Measurements from ENCODE around the gene GALNT5. TPM values are rescaled to one million over a fixed set of nuclear protein-coding genes. Genes with fewer than 3 reads are reported as not detected.

The GALNT5 gene
- total RNA-seq, 1 experiment from 2014 or later: not detected

GRCh38 chr2:157245144-157245840 is 12.2 kb upstream of the GALNT5 start:
- Histone ChIP-seq H3K9me3 (ENCODE audit: low read depth, low read length, poor library complexity, severe bottlenecking) (no peaks in the 10 kb centered on the region), H3K27me3 (replicated peaks; ENCODE audit: insufficient read depth, low read depth, low read length, poor library complexity) (no peaks in the 10 kb centered on the region), H3K36me3 (ENCODE audit: insufficient read depth, low read length, poor library complexity, severe bottlenecking) (no peaks in the 10 kb centered on the region), H3K4me1 (ENCODE audit: insufficient read depth, low read length, poor library complexity, severe bottlenecking) (no peaks in the 10 kb centered on the region), H3K27ac (ENCODE audit: low read depth, low read length, poor library complexity, severe bottlenecking) (no peak overlapping the region), H3K4me3 (ENCODE audit: low read depth, low read length, poor library complexity, severe bottlenecking) (no peak overlapping the region)
- CTCF ChIA-PET: no interaction called here
- POLR2A ChIA-PET (ENCODE audit: low non-redundant PET): no interaction called here
- intact Hi-C loops (cut with micrococcal nuclease; ENCODE audit: unreplicated experiment): no loop called here
- BruUV-seq (replicated peaks): no TSS peak
- TF ChIP-seq EZH2 (IDR thresholded peaks at IDR 0.05; ENCODE audit: borderline replicate concordance, low read depth, low read length, poor library complexity, severe bottlenecking) (no peak), CTCF (conservative IDR thresholded peaks at IDR 0.05; ENCODE audit: low read depth, low read length) (no peak)
- DNase-seq (ENCODE audit: low spot score): no peak

DNA sequence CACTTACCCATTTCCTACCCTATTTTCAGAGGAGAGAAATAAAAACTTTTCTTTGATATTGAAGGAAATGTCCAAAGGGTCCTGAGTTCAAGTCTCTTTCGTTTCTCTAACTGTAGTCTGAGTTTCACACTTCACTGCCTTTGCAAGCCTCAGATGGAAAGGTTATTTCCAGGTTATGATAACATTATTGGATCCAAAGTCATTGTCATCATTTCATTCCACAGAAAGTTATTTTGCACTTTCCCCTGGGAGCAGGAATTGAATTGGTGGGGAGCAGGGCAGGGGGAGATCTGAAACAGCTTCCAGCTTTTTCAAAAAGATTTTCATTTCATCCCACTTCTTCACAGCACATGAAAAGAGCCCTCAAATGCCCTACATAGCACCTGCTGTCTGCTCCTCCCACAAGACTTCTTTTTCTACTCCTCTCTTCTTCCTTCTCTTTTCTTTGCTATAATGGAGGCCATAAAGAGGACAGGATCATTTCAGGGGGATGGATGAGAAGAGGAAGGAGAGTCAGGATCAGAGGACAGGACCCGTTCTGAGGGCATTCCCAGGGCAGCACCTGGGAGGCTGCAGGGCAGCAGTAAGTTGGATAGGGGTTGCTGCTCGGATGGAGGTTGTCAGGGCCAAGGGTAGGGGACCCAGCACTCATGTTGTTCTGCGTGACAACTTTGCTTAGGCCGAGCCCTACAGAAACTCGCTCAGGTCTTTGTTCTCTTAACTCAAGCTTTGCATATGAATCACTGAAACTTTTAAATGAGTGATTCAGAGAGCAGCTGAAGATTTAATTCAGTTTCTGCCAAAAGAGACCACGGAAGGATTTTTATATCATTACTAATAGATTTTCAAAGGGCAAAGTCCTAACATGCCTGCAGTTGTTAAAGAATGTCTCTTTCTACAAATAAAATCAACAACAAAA is 11.4 kb upstream of the GALNT5 start:
- ChIA-PET CTCF (no interaction called here), POLR2A (ENCODE audit: low non-redundant PET) (no interaction called here)
- intact Hi-C loops (cut with micrococcal nuclease; ENCODE audit: unreplicated experiment): no loop called here
- no TSS peak for BruUV-seq (replicated peaks)
- no peaks in the 10 kb centered on the region for H3K9me3 ChIP-seq (ENCODE audit: low read depth, low read length, poor library complexity, severe bottlenecking)
- TF ChIP-seq EZH2 (IDR thresholded peaks at IDR 0.05; ENCODE audit: borderline replicate concordance, low read depth, low read length, poor library complexity, severe bottlenecking) (no peak), CTCF (conservative IDR thresholded peaks at IDR 0.05; ENCODE audit: low read depth, low read length) (no peak)
- no peaks in the 10 kb centered on the region for H3K4me1 ChIP-seq (ENCODE audit: insufficient read depth, low read length, poor library complexity, severe bottlenecking)
- DNase-seq (ENCODE audit: low spot score): peak; percentile 10
- no peak overlapping the region for H3K4me3 ChIP-seq (ENCODE audit: low read depth, low read length, poor library complexity, severe bottlenecking)
- H3K27ac ChIP-seq (ENCODE audit: low read depth, low read length, poor library complexity, severe bottlenecking): no peak overlapping the region
- H3K27me3 ChIP-seq (replicated peaks; ENCODE audit: insufficient read depth, low read depth, low read length, poor library complexity): no peaks in the 10 kb centered on the region
- no peaks in the 10 kb centered on the region for H3K36me3 ChIP-seq (ENCODE audit: insufficient read depth, low read length, poor library complexity, severe bottlenecking)

DNA sequence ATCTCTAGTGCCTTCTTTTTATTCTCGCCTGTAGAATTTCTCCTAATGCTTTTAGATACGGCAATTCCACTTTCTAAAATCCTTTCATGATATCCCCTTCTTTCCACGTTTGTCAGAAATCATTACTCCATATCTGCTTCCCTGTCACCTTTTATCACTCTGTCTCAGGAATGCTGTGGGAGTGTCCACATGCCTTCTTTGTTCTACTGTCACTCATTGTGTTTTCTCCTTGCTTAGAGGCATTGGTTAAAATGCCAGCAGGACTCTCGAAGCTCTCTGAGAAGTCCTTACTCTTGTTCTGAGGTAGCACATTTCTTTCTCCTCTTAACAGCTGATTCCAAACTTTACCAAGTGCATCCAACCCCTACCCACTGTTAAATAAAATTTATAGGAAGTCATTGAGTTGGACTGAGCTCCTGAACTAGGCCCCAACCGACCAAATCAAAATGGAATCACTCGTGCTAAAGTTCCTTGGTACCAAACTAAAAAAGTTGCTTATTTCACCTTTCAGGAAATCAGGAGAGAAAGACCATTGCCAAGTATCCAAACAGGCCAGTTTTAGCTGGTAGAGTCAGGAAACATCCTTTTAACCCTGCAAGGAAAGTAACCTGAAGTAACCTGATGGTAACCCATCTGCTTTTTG is 10.6 kb upstream of the GALNT5 start:
- no TSS peak for BruUV-seq (replicated peaks)
- POLR2A ChIA-PET (ENCODE audit: low non-redundant PET): no interaction called here
- no peak for DNase-seq (ENCODE audit: low spot score)
- Histone ChIP-seq H3K4me1 (ENCODE audit: insufficient read depth, low read length, poor library complexity, severe bottlenecking) (no peaks in the 10 kb centered on the region), H3K36me3 (ENCODE audit: insufficient read depth, low read length, poor library complexity, severe bottlenecking) (no peaks in the 10 kb centered on the region), H3K27me3 (replicated peaks; ENCODE audit: insufficient read depth, low read depth, low read length, poor library complexity) (no peaks in the 10 kb centered on the region), H3K4me3 (ENCODE audit: low read depth, low read length, poor library complexity, severe bottlenecking) (no peak overlapping the region), H3K27ac (ENCODE audit: low read depth, low read length, poor library complexity, severe bottlenecking) (no peak overlapping the region), H3K9me3 (ENCODE audit: low read depth, low read length, poor library complexity, severe bottlenecking) (no peaks in the 10 kb centered on the region)
- CTCF ChIA-PET: no interaction called here
- intact Hi-C loops (cut with micrococcal nuclease; ENCODE audit: unreplicated experiment): no loop called here
- TF ChIP-seq EZH2 (IDR thresholded peaks at IDR 0.05; ENCODE audit: borderline replicate concordance, low read depth, low read length, poor library complexity, severe bottlenecking) (no peak), CTCF (conservative IDR thresholded peaks at IDR 0.05; ENCODE audit: low read depth, low read length) (no peak)

Measured in A673 (cell line).